Smooth muscle cell (in vitro differentiated cells): ENCODE data around the gene PCDH9. TPM values are rescaled to one million over a fixed set of nuclear protein-coding genes. Genes with fewer than 3 reads are reported as not detected.
A peak's percentile ranks its signal among the peaks of the same experiment; 100 is the strongest.
"Not testable (repeated sequence)": the region's sequence is repeated elsewhere in the genome, so short reads cannot be mapped to it uniquely, and the experiment has no call there.

Source experiments
- DNase-seq: peaks from one replicate; lab custom pipeline; 2025; ENCODE audit not compliant: unreplicated experiment; lab: John Stamatoyannopoulos, UW
- H2AFZ ChIP-seq: fragments of 200-600 bp; sonication (generic); 2 replicates; pipeline ENCODE4 v1.6.0; 2016; ENCODE audit warnings: antibody characterized with exemption, low read depth, mild to moderate bottlenecking
- H3F3A ChIP-seq: fragments of 200-600 bp; sonication (generic); 2 replicates; pipeline ENCODE4 v1.6.0; 2017; ENCODE audit warnings: antibody characterized with exemption, low read depth
- H3K27ac ChIP-seq: fragments of 200-600 bp; sonication (generic); 2 replicates; pipeline ENCODE4 v1.5.1; 2016; ENCODE audit warnings: low read depth, mild to moderate bottlenecking
- H3K27me3 ChIP-seq: fragments of 200-600 bp; sonication (generic); 2 replicates; pipeline ENCODE4 v1.6.1; 2016; ENCODE audit warnings: low read depth, mild to moderate bottlenecking
- H3K36me3 ChIP-seq: fragments of 200-600 bp; sonication (generic); 2 replicates; pipeline ENCODE4 v1.5.1; 2016; ENCODE audit warnings: low read depth
- H3K4me1 ChIP-seq: fragments of 200-600 bp; sonication (generic); 2 replicates; pipeline ENCODE4 v1.5.1; 2016; ENCODE audit warnings: low read depth
- H3K4me2 ChIP-seq: fragments of 200-600 bp; sonication (generic); 2 replicates; pipeline ENCODE4 v1.6.0; 2016; ENCODE audit warnings: mild to moderate bottlenecking
- H3K4me3 ChIP-seq: fragments of 200-600 bp; sonication (generic); 2 replicates; pipeline ENCODE4 v1.5.1; 2016; ENCODE audit warnings: mild to moderate bottlenecking
- H3K79me2 ChIP-seq: fragments of 200-600 bp; sonication (generic); 2 replicates; pipeline ENCODE4 v1.6.0; 2016; ENCODE audit warnings: low read depth, mild to moderate bottlenecking
- H3K9ac ChIP-seq: fragments of 200-600 bp; sonication (generic); 2 replicates; pipeline ENCODE4 v1.6.0; 2016; ENCODE audit warnings: low read depth
- H3K9me3 ChIP-seq: fragments of 200-600 bp; sonication (generic); replicated peaks from 2 replicates; pipeline ENCODE4 v1.5.1; 2016; ENCODE audit warnings: low read depth
- H4K20me1 ChIP-seq: fragments of 200-600 bp; sonication (generic); 2 replicates; pipeline ENCODE4 v1.6.0; 2016; ENCODE audit warnings: low read depth
- CTCF ChIP-seq: fragments of 200-600 bp; sonication (generic); IDR thresholded peaks from 2 replicates; pipeline ENCODE4 v1.5.1; 2017; ENCODE audit warnings: borderline replicate concordance, mild to moderate bottlenecking, antibody characterized with exemption; ENCODE audit not compliant: insufficient read depth, poor library complexity, severe bottlenecking
- WGBS: methylation state at CpG from one replicate; pipeline ENCODE4 v1.1.7; 2016; ENCODE audit warnings: low lambda C conversion rate; 5-methylcytosine and 5-hydroxymethylcytosine counted together
- polyA plus RNA-seq: library from polyadenylated mRNA; unstranded; fragments of >200 nt; fragmentation: Nextera tagmentation; extraction: Ambion mirVana; gene quantifications from 2 replicates; pipeline ENCODE4 v1.2.1, GENCODE V29; 2016
- total RNA-seq: library from RNA; depleted of rRNA; stranded (reverse); fragments of >200 nt; gene quantifications from 2 replicates; pipeline ENCODE4 v1.2.3, GENCODE V29; 2014

Gene PCDH9
- total and polyA plus RNA-seq, 2 experiments from 2014 or later = 0.65 to 1.9 TPM

GRCh38 chr13:66887088-66887487 is 343.0 kb downstream of the PCDH9 start:
- no peaks in the 10 kb centered on the region for H3K9me3 ChIP-seq
- no peak for TF ChIP-seq CTCF
- WGBS = 79% methylated on average over 5 of the region's 5 CpGs
- H3K4me3 ChIP-seq = no peak overlapping the region
- H3K27me3 ChIP-seq = no peaks in the 10 kb centered on the region
- no peaks in the 10 kb centered on the region for H3K36me3 ChIP-seq
- DNase-seq = no peak
- H3K9ac ChIP-seq = no peak overlapping the region
- no peaks in the 10 kb centered on the region for H4K20me1 ChIP-seq
- no peaks in the 10 kb centered on the region for H3K4me1 ChIP-seq
- no peak overlapping the region for H3K4me2 ChIP-seq
- no peaks in the 10 kb centered on the region for H3K79me2 ChIP-seq
- H3K27ac ChIP-seq = no peak overlapping the region
- no peaks in the 10 kb centered on the region for H3F3A ChIP-seq
- no peak overlapping the region for H2AFZ ChIP-seq

GRCh38 chr13:66886264-66886663 is 343.9 kb downstream of the PCDH9 start:
- Histone ChIP-seq H3F3A (no peaks in the 10 kb centered on the region), H3K27me3 (no peaks in the 10 kb centered on the region), H3K4me1 (no peaks in the 10 kb centered on the region), H3K27ac (no peak overlapping the region), H3K36me3 (no peaks in the 10 kb centered on the region), H3K9ac (no peak overlapping the region), H3K79me2 (no peaks in the 10 kb centered on the region), H2AFZ (peak overlapping the region; percentile 5), H3K4me3 (no peak overlapping the region), H3K4me2 (no peak overlapping the region), H4K20me1 (no peaks in the 10 kb centered on the region), H3K9me3 (no peaks in the 10 kb centered on the region)
- no peak for TF ChIP-seq CTCF
- WGBS = 89% methylated on average over 4 of the region's 4 CpGs
- no peak for DNase-seq

- H3K9me3 ChIP-seq, H2AFZ ChIP-seq, H3F3A ChIP-seq, DNase-seq, H3K79me2 ChIP-seq, H3K9ac ChIP-seq, H4K20me1 ChIP-seq, H3K27me3 ChIP-seq, H3K27ac ChIP-seq, H3K4me1 ChIP-seq, H3K36me3 ChIP-seq, H3K4me3 ChIP-seq, H3K4me2 ChIP-seq: not testable (repeated sequence)
- 86% methylated on average over 2 of the region's 2 CpGs for WGBS
Observed at GRCh38 chr13:66881170-66881569, 349.0 kb downstream of the PCDH9 start.

GRCh38 chr13:66879988-66880387 is 350.1 kb downstream of the PCDH9 start:
- Histone ChIP-seq H4K20me1 (no peaks in the 10 kb centered on the region), H3F3A (no peaks in the 10 kb centered on the region), H2AFZ (no peak overlapping the region), H3K4me3 (no peak overlapping the region), H3K9ac (no peak overlapping the region), H3K27me3 (no peaks in the 10 kb centered on the region), H3K27ac (no peak overlapping the region), H3K4me2 (no peak overlapping the region), H3K9me3 (no peaks in the 10 kb centered on the region), H3K4me1 (no peaks in the 10 kb centered on the region), H3K36me3 (no peaks in the 10 kb centered on the region), H3K79me2 (no peaks in the 10 kb centered on the region)
- TF ChIP-seq CTCF = no peak
- 97% methylated on average over 1 of the region's 1 CpG for WGBS
- DNase-seq = no peak
